NCI-H1048 (cell line): ENCODE data around the gene SELENOI.
A peak's percentile ranks its signal among the peaks of the same experiment; 100 is the strongest.
"Not testable (repeated sequence)": the region's sequence is repeated elsewhere in the genome, so short reads cannot be mapped to it uniquely, and the experiment has no call there.

Source experiments
- DNase-seq: peaks from one replicate; lab custom pipeline; 2025; lab: John Stamatoyannopoulos, UW

The SELENOI gene, protein sequence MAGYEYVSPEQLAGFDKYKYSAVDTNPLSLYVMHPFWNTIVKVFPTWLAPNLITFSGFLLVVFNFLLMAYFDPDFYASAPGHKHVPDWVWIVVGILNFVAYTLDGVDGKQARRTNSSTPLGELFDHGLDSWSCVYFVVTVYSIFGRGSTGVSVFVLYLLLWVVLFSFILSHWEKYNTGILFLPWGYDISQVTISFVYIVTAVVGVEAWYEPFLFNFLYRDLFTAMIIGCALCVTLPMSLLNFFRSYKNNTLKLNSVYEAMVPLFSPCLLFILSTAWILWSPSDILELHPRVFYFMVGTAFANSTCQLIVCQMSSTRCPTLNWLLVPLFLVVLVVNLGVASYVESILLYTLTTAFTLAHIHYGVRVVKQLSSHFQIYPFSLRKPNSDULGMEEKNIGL

GRCh38 chr2:26345545-26346453, at the start of gene SELENOI:
SELENOI (plus strand) TSS chr2:26346143; CDS start chr2:26346233, 90 bp downstream.
- DNase-seq = peak; percentile 87

DNA sequence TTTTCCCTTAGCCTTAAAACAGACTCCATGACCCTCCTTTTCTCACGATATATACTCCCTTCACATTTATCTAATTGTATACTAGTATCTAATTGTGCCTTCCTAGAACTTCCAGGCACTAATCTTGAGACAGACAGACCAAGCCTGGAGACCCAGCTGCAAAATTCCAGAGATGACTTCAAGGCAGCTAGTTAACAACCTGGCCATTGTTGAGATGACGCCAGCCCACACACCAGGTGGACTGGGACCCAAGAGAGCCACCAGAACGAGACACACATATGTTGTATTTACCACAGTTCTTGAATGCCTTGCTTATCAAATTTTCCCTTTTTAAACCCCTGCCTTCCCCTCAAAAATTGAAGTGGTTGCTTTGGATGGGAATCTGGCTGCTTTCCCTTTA, 48.9 kb upstream of the SELENOI start:
- DNase-seq = no peak

DNA sequence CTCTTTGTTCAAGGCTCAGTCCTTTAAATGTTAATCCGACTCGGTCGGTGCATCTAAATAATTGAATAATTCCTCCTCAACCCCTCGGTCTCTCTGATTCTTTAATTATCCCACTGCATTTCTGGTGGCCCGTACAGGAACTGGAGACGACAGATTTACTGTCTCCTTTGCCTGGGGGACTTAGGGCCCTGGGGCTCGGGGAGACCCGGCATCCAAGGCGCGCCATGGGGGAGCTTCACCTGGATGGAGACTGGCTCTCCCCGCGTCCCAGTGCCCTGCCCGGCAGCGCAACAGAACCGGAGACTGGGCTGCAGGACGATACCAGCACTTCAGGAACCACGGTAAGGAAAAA, 47.7 kb upstream of the SELENOI start:
- no peak for DNase-seq

DNA sequence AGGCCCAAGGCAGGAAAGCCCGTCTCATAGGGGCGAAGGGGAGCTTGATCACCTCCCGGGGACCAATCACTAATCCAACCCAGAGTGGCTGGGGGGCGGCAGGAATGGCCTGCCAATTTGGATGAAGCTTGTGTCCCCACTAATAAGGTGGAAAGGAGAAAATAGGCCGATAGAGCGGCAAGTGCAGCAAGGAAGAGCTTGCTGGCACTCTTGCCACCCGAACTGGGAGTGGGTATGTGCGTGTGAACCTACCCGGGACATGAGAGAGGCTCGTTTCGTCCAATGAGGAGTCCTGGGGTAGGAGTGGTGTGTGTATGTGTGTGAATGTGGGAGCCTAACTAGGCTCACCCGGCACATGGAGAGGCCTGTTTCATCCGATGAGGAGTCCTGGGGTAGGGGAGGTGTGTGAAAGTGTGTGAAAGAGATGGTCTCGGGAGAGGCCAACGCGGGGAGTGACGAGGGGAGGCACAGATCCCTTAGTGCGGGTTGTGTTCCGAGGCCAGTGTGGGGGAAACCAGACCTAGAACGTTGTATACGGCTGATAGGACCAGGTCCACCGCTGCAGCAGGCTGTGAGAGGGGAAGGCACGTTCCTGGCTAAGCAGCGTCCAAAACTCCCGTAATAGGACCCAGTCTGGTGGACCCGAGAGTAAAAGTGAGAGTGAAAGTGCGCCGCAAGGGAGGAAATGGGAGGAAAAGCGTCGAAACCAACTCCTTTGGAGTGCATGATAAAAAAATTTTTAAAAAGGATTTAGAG, 47.1 kb upstream of the SELENOI start:
- no peak for DNase-seq

- DNase-seq = peak; percentile 19
Observed at GRCh38 chr2:26299471-26300101, 46.4 kb upstream of the SELENOI start.

DNA sequence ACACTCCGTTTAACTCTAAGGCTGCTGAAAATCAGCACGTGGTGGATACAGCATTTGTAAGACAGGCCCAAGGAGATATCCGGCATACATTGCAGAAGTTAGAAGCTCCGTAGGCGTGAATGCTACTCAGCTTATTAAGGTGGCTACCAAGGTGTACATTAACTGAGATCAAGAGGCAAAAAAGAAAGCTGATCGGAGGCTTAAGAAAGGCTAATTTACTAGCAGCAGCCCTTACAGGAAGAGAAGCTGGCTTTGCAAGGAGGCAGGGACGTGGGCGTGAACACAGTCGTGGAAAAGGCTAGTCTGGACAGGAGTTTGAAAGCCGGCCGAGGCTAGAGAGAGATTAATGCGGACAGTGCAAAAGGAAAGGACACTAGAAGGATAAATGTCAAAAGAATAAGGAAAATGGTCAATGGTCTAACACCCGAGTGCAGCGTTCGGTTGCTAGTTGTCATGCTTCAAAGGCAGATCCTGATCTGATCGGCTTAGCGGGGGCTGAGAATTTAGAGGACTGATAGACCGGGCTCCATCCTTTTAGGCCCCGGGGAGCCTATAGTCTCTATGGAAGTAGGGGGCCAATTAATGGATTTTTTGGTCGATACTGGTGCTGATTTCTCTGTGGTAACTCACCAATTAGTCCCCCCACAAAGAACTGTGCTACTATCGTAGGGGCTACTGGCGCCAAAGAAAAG, 45.6 kb upstream of the SELENOI start:
- DNase-seq = no peak

- no peak for DNase-seq
Observed at GRCh38 chr2:26302846-26303245, 43.1 kb upstream of the SELENOI start.

- not testable (repeated sequence) for DNase-seq
Observed at GRCh38 chr2:26305094-26305493, 40.8 kb upstream of the SELENOI start.

DNA sequence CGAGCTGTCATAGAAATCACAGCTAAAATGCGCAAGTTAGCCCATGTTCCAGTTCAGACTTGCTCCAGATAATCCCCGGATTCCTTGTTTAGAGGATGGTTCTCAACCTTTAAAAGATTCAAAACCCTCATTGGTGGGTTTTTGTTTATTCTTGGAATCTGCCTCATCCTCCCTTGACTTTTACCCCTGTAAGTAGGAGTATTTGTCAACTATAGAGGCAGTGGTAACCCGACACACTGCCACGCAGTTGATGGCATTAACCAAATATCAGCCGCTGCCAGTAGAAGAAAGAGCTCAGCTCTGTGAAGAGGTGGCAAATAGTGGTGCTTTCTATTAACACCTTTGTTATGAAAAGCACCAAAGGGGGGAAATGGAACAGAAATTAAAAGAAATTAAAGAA, 40.4 kb upstream of the SELENOI start:
- no peak for DNase-seq

DNA sequence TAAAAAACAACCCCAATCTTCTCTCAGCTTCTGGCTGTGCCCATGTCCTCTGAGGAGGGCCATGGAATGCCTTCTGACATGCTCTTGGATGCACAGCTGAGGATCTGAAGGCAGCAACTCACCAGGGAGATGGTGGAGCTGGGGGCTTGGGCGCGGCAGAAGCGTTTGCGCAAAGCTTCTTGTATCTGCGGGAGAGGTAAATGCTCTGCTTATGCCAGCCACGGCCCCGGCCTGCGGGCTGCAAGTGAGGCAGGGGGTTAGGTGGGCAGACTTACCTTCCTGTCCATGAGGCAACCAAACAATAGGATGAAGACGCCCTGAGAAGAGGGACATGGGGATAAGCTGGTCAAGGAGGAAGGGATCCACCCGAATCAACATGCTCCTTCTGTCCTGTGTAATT, 36.0 kb upstream of the SELENOI start:
- no peak for DNase-seq

- DNase-seq = no peak
Observed at GRCh38 chr2:26312471-26312870, 33.5 kb upstream of the SELENOI start.

GRCh38 chr2:26313446-26313845, 32.5 kb upstream of the SELENOI start:
- no peak for DNase-seq

- no peak for DNase-seq
Observed at GRCh38 chr2:26314243-26314642, 31.7 kb upstream of the SELENOI start.

DNA sequence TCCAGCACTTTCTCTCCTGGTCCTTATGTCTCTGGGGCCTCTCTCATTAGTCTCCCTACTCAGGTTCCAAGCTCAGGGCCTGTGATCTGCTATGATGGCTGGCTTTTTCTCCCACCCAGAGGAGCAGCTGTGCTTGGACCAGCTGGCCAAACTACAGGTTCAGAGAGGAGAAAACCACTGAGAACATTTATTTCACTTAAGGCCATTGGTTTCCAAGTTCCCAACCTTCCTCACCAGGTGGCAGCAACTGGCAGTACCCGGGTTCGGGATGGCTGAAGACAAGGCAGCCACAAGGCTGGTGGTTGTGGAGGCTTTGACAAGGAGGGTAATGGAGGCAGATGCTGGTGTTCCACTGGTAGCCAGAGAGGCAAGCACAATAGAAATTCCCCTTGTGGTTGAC, 29.9 kb upstream of the SELENOI start:
- no peak for DNase-seq

DNA sequence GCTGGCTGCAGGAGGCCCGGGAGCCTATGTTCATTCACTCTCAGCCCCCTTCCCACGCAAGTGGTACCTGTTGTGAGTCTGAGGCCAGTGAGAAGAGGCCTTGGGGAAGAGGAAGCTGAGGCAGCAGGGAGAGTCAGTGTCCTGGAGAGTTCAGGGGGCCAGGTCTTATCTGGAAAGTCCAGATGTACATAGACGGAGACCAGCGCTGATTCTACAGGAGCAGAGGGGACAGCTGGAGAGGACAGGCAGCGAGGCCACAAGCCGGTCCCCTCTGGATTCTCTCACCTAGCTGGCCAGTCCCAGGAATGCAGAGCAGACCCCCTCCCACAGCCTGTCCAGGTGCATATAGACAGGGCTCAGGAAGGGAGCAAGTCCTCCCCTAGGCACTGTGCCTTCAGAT, 29.1 kb upstream of the SELENOI start:
- DNase-seq = no peak

GRCh38 chr2:26317377-26318105, 28.4 kb upstream of the SELENOI start:
- no peak for DNase-seq

GRCh38 chr2:26318950-26319349, 27.0 kb upstream of the SELENOI start:
- DNase-seq = no peak

DNA sequence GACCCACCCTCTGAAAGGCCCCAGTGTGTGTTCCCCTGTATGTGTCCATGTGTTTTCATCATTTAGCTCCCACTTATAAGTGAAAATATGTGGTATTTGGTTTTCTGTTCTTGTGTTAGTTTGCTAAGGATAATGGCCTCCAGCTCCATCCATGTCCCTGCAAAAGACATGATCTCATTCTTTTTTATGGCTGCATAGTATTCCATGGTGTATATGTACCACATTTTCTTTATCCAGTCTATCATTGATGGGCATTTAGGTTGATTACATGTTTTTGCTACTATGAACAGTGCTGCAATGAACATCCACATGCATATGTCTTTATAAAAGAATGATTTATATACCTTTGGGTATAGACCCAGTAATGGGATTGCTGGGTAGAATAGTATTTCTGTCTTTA, 21.5 kb upstream of the SELENOI start:
- DNase-seq = not testable (repeated sequence)

DNA sequence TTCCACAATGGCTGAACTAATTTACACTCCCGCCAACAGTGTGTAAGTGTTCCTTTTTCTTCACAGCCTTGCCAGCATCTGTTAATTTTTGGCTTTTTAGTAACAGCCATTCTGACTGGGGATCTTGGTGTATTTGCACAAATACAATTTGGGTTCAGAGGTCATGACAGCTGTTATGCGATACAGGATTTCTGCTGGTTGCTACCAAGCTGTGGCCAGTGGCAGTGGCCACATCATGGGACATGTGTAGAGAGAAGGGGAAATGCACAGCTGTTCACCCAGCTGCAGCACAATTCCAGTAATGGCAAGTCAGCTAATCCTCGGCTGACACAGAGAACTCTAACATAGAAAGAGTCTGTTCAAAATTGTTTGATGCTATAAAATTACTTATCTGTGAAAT, 21.0 kb upstream of the SELENOI start:
- no peak for DNase-seq

DNA sequence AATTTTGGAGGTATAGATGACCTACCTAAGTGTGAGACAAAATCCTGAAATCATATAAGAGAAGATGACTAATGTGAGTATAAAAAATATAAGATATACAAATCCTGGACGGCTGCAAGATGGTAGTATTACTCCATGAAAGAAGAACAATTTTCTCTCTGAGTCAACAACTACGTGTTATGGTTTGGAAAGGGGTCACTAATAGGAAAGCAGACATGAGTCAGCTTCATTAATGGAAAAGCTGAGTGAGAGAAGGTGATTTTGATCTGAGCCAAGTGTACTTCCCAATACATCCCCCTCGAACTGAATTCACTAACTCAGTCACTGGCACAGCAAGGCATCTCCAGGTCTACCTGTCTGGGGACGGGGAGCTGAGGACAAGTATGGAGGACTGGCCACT, 20.1 kb upstream of the SELENOI start:
- DNase-seq = no peak

GRCh38 chr2:26326514-26326913, 19.4 kb upstream of the SELENOI start:
- DNase-seq = no peak
